ENCODE measurements around the gene IL4.

IL4 gene

DNA sequence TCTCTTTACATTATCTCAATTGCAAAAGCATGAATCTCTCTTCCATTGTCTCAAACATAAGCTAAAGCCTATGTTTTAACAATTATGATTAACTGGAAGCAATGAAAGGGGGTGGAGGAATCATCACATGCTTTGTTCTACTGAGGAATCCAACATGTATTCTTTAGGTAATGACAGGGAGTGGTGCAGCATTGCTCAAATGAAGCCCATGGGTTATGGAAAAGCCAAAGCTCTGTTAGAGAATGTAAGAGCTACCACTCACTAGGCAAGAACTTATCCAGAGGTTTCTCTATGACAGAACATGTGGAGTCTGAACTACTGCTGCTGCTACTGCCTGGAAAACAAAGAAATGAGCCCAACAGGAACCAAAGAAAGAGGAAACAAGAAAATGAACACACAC lies 34.9 kb downstream of the IL4 start:
- TF ChIP-seq, protein P1, sequence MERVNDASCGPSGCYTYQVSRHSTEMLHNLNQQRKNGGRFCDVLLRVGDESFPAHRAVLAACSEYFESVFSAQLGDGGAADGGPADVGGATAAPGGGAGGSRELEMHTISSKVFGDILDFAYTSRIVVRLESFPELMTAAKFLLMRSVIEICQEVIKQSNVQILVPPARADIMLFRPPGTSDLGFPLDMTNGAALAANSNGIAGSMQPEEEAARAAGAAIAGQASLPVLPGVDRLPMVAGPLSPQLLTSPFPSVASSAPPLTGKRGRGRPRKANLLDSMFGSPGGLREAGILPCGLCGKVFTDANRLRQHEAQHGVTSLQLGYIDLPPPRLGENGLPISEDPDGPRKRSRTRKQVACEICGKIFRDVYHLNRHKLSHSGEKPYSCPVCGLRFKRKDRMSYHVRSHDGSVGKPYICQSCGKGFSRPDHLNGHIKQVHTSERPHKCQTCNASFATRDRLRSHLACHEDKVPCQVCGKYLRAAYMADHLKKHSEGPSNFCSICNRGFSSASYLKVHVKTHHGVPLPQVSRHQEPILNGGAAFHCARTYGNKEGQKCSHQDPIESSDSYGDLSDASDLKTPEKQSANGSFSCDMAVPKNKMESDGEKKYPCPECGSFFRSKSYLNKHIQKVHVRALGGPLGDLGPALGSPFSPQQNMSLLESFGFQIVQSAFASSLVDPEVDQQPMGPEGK (tag by site-specific recombination; IDR thresholded peaks at IDR 0.05) = no peak
- TF ChIP-seq ZNF132 (tag by site-specific recombination; IDR thresholded peaks at IDR 0.05; ENCODE audit: borderline replicate concordance) (no peak), ZNF777 (tag by site-specific recombination; IDR thresholded peaks at IDR 0.05; ENCODE audit: borderline replicate concordance) (no peak), ZNF596 (tag by site-specific recombination; IDR thresholded peaks at IDR 0.05) (no peak), GLIS1 (tag by site-specific recombination; IDR thresholded peaks at IDR 0.05) (no peak), ZNF560 (tag by site-specific recombination; IDR thresholded peaks at IDR 0.05; ENCODE audit: borderline replicate concordance) (no peak), ZFP41 (tag by site-specific recombination; IDR thresholded peaks at IDR 0.05; ENCODE audit: borderline replicate concordance) (no peak), KLF7 (tag by site-specific recombination; IDR thresholded peaks at IDR 0.05; ENCODE audit: borderline replicate concordance) (no peak), ZNF639 (tag by site-specific recombination; IDR thresholded peaks at IDR 0.05) (no peak), ZSCAN23 (tag by site-specific recombination; IDR thresholded peaks at IDR 0.05) (no peak), ZNF114 (tag by site-specific recombination; IDR thresholded peaks at IDR 0.05) (no peak)
- TF ChIP-seq, protein P2, sequence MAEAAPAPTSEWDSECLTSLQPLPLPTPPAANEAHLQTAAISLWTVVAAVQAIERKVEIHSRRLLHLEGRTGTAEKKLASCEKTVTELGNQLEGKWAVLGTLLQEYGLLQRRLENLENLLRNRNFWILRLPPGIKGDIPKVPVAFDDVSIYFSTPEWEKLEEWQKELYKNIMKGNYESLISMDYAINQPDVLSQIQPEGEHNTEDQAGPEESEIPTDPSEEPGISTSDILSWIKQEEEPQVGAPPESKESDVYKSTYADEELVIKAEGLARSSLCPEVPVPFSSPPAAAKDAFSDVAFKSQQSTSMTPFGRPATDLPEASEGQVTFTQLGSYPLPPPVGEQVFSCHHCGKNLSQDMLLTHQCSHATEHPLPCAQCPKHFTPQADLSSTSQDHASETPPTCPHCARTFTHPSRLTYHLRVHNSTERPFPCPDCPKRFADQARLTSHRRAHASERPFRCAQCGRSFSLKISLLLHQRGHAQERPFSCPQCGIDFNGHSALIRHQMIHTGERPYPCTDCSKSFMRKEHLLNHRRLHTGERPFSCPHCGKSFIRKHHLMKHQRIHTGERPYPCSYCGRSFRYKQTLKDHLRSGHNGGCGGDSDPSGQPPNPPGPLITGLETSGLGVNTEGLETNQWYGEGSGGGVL (tag by site-specific recombination; IDR thresholded peaks at IDR 0.05) = no peak
- TF ChIP-seq, protein P3, sequence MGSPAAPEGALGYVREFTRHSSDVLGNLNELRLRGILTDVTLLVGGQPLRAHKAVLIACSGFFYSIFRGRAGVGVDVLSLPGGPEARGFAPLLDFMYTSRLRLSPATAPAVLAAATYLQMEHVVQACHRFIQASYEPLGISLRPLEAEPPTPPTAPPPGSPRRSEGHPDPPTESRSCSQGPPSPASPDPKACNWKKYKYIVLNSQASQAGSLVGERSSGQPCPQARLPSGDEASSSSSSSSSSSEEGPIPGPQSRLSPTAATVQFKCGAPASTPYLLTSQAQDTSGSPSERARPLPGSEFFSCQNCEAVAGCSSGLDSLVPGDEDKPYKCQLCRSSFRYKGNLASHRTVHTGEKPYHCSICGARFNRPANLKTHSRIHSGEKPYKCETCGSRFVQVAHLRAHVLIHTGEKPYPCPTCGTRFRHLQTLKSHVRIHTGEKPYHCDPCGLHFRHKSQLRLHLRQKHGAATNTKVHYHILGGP (tag by site-specific recombination; IDR thresholded peaks at IDR 0.05) = no peak
- TF ChIP-seq, protein P4, sequence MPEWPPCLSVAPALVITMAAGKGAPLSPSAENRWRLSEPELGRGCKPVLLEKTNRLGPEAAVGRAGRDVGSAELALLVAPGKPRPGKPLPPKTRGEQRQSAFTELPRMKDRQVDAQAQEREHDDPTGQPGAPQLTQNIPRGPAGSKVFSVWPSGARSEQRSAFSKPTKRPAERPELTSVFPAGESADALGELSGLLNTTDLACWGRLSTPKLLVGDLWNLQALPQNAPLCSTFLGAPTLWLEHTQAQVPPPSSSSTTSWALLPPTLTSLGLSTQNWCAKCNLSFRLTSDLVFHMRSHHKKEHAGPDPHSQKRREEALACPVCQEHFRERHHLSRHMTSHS (tag by site-specific recombination; IDR thresholded peaks at IDR 0.05) = no peak
- TF ChIP-seq, protein P5, sequence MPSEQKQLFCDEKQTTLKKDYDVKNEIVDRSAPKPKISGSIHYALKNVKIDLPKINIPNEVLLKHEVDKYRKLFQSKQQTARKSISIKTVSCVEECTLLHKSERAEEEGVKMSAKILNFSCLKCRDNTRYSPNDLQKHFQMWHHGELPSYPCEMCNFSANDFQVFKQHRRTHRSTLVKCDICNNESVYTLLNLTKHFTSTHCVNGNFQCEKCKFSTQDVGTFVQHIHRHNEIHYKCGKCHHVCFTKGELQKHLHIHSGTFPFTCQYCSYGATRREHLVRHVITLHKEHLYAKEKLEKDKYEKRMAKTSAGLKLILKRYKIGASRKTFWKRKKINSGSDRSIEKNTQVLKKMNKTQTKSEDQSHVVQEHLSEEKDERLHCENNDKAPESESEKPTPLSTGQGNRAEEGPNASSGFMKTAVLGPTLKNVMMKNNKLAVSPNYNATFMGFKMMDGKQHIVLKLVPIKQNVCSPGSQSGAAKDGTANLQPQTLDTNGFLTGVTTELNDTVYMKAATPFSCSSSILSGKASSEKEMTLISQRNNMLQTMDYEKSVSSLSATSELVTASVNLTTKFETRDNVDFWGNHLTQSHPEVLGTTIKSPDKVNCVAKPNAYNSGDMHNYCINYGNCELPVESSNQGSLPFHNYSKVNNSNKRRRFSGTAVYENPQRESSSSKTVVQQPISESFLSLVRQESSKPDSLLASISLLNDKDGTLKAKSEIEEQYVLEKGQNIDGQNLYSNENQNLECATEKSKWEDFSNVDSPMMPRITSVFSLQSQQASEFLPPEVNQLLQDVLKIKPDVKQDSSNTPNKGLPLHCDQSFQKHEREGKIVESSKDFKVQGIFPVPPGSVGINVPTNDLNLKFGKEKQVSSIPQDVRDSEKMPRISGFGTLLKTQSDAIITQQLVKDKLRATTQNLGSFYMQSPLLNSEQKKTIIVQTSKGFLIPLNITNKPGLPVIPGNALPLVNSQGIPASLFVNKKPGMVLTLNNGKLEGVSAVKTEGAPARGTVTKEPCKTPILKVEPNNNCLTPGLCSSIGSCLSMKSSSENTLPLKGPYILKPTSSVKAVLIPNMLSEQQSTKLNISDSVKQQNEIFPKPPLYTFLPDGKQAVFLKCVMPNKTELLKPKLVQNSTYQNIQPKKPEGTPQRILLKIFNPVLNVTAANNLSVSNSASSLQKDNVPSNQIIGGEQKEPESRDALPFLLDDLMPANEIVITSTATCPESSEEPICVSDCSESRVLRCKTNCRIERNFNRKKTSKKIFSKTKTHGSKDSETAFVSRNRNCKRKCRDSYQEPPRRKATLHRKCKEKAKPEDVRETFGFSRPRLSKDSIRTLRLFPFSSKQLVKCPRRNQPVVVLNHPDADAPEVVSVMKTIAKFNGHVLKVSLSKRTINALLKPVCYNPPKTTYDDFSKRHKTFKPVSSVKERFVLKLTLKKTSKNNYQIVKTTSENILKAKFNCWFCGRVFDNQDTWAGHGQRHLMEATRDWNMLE (tag by site-specific recombination; conservative IDR thresholded peaks at IDR 0.05; ENCODE audit: low read depth) = no peak
- TF ChIP-seq, protein P6, sequence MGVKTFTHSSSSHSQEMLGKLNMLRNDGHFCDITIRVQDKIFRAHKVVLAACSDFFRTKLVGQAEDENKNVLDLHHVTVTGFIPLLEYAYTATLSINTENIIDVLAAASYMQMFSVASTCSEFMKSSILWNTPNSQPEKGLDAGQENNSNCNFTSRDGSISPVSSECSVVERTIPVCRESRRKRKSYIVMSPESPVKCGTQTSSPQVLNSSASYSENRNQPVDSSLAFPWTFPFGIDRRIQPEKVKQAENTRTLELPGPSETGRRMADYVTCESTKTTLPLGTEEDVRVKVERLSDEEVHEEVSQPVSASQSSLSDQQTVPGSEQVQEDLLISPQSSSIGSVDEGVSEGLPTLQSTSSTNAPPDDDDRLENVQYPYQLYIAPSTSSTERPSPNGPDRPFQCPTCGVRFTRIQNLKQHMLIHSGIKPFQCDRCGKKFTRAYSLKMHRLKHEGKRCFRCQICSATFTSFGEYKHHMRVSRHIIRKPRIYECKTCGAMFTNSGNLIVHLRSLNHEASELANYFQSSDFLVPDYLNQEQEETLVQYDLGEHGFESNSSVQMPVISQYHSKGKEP (tag by site-specific recombination; IDR thresholded peaks at IDR 0.05) = no peak
- ChIA-PET CTCF (interaction anchor here (0.5 to 0.6 kb wide), 3 partner anchors 19 to 245 kb away, joined by 3 to 4 read pairs (median 3); no protein-coding TSS in a partner anchor), POLR2A (interaction anchor here (0.6 to 0.7 kb wide), 2 partner anchors 23 to 175 kb away, joined by 5 to 7 read pairs; no protein-coding TSS in a partner anchor)
- Histone ChIP-seq H3K4me3 (ENCODE audit: low read depth, low read length) (no peak overlapping the region), H3K4me1 (ENCODE audit: control insufficient read depth, insufficient read depth, low read length) (no peaks in the 10 kb centered on the region), H3K9me3 (ENCODE audit: control insufficient read depth, insufficient read depth, low read depth, low read length) (no peaks in the 10 kb centered on the region), H3K27ac (ENCODE audit: extremely low read depth, low read depth, low read length) (no peak overlapping the region), H3K36me3 (ENCODE audit: control insufficient read depth in 2 of 2, insufficient read depth in 1 of 2, low read length in 2 of 2) (peaks cover 0 to 15% of the 10 kb centered on the region in 2 experiments; a peak in 2 of 3 replicates)
